HG03378 (cell line): Measurements from ENCODE around the gene C4orf33.
"Not testable (repeated sequence)": the region's sequence is repeated elsewhere in the genome, so short reads cannot be mapped to it uniquely, and the experiment has no call there.

Source experiments
- ATAC-seq: cut with Tn5 transposase; IDR thresholded peaks from one replicate; pipeline ENCODE4 v1.9.1; 2021; ENCODE audit warnings: mild to moderate bottlenecking, moderate library complexity; ENCODE audit not compliant: unreplicated experiment

Gene C4orf33

DNA sequence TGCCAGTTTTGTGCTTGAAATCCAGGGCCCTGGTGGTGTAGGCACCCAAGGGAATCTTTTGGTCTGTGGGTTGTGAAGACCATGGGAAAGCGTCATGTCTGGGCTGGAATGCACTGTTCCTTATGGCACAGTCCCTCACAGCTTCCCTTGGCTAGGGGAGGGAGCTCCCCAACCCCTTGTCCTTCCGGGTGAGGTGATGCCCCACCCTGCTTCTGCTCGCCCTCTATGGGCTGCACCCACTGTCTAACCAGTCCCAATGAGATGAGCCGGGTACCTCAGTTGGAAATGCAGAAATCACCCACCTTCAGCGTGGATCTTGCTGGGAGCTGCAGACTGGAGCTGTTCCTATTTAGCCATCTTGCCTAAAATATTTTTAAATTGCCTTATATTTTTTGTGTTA lies 30.7 kb downstream of the C4orf33 start:
- not testable (repeated sequence) for ATAC-seq

DNA sequence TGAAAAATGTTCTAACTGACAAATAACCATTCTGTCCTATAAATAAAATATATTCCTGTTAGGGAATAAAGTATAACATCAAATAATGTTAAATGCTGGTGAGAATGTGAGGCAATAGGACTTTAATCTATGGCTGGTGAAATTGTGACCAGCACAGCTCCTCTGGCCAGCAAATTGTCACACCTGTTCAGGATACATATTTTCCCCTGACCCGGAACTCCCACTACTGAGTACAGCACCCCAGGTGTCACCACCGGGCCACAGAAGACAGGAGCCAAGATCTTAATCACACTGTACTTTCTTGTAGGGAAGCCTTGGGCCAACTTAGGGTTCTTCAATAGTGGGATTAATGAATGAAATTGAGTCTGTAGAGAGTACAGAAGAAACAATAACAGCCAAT lies 33.2 kb downstream of the C4orf33 start:
- no peak for ATAC-seq

DNA sequence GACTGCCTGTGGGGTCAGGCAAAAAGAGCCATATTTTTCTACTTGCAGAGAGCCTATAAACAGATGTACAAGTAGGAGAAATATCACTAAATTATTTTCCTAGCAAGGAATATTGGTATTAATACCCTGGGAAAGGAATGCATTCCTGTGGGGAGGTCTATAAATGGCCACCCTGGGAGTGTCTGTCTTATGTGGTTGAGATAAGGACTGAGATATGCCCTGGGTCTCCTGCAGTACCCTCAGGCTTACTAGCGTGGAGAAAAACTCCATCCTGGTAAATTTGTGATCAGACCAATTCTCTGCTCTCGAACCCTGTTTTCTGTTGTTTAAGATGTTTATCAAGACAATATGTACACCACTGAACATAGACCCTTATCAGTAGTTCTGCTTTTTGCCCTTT lies 35.4 kb downstream of the C4orf33 start:
- no peak for ATAC-seq

DNA sequence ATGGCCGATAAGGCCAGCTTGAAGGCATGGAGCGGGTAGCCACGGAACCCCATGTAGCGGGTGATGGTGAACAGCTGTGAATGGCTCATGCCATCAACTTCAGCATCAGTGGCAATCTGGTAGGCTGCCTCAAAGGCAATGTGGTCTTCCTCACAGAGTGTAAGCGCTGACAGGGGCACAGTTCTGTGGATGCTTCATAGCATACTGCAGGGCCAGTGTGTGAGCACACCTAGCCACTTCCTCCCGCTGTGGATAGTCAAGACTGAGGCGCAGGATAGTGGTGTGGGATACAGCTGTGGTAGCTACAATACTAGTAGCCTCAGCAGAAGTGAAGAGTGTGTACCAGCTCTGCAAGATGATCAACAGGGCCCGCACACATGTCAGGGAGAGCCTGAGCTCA lies 40.5 kb downstream of the C4orf33 start:
- no peak for ATAC-seq

DNA sequence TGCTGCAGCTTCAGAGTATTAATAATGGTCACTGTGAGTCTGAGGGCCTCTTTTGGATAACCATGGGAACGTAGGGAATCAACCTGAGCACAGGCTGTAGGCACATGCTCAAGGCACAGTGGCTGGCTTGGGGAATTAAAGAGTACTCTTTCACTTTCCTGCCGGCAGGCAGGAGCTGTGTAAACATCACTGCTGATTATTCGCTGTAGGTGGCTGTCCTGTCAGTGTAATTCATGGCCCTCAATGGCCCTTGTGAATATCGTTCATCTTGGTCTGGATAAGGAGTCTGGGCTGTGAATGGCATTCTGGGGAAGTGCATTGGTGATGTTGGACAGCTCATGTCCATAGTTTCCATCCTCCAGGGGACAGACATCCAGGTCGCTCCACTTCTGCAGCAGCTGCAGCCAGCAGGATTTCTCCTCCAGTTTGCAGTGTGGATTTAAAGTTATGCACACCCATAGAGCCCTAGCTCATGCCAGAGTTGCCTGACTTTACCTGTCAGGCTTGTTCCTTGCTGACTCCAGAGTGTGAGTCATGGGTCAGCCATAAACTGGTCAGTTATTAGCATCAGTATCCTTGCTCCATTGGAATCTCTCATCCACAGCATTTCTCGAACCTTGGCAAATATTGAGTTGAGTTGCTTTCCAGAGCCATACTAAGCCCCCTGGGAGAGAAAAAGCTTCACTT lies 43.0 kb downstream of the C4orf33 start:
- ATAC-seq = no peak

DNA sequence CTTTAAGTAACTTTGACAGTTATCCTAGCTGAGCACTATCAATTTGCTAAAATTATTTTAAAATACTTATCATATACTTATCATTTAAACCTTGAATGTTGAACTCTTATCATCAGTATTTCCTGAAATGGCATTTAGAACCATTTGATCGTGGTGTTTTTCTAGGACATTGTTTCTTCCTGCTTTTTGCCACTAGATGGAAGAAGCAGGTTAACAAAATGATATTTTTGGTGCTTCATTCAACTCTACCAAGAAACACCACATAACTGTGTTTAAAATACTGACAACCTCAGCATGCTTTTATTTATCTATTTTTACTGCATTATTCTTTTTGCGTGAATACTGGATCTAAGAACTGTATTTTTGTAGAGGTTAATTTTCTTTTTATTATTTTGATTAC lies 44.6 kb downstream of the C4orf33 start:
- ATAC-seq = no peak

DNA sequence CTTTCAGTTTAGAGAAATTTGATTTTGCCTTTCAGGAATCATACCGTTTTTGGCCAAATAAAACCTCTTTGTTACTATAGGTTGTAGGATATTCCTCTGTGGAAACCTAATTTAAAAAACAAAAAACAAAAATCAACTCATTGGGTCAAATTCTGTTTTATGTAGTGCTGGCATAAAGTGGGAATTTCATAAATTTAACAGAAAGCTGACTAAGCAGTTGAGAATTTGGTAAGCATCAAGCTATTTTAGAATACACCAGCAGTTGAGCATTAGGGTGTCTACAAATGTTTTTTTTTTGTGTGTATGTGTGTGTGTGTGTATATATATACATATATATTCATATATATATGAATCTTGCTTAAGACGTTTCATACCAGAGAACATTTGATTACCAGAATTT lies 47.4 kb downstream of the C4orf33 start:
- ATAC-seq = no peak

DNA sequence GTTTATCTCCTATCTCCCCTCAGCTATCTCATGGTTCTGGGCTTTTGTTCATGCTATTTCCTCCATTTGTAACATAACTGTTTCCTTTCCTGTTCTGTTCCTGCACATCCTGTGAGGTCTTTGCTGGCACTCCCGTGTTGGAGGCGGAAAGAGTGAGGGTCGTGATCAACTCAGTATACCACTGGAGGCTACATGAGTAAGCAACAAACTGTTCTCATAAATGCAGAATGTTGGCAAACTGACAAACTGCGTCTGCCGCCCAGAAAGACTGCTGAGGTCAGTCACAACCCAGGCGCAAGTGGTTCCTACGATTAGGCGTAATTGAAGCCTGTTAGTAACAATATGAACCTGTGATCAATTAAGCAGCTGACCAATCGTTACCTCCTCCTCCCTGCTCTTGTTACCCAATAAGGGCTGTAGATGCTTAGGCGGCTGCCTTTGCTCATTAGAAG lies 48.8 kb downstream of the C4orf33 start:
- no peak for ATAC-seq

DNA sequence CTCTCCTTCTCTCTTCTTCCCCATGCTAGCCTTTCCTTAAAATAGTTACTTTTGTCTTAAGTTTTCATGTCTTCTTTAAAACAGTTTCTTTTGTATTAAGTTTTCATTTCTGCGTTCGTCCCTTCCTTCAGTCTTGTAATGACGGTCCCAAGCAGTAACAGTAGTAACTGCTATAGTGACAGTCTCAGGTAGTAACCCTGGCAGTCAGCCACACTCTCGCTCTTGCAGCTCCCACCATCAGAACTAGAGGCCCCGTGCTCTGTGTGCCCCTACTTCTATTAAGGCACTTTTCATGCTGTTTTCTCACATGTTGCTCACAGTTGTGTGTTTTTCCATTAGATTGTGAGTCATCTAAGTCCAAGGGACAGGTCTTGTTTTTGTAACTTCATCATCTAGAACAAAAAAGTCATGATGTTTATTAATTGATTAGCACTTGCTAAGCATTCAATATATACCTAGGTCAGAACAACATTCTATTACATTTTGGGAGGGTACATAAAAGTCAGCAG lies 49.3 kb downstream of the C4orf33 start:
- ATAC-seq = no peak

DNA sequence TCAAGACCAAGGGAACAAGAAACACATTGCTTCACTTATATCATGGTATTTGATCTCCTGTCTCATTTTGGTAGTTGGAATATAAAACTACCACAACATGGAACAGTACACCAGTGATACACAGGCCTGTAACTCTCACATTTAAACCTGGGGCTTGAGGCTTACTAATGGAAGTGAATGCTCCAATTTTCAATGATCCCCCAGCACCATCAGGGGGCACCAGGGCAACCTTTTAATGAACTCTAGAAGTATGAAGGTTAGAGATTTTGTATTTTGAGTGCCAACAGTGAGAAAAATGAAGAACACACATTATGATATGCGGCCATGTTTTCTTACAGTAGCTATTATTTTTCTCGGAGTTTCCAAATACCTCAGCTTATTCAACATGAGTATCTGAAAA lies 50.7 kb downstream of the C4orf33 start:
- no peak for ATAC-seq

DNA sequence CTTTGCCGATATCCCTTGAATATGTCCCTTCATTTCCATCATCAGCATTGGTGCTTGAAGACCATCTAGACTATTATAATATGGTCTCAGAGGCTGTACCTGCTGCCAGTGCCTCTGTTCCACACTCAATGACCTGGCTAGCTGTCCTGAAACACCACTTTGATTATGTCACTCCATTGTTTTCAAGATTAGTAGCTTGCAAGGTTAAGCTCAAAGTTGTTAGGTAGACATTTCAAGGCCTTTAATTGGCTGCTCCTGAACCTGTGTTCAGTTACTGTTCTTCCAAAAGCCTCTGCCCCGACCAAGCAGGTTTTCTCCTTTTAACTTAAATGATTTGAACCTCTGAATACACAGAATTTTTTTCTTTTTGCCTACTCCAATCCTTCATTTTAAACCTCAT lies 52.9 kb downstream of the C4orf33 start:
- no peak for ATAC-seq

DNA sequence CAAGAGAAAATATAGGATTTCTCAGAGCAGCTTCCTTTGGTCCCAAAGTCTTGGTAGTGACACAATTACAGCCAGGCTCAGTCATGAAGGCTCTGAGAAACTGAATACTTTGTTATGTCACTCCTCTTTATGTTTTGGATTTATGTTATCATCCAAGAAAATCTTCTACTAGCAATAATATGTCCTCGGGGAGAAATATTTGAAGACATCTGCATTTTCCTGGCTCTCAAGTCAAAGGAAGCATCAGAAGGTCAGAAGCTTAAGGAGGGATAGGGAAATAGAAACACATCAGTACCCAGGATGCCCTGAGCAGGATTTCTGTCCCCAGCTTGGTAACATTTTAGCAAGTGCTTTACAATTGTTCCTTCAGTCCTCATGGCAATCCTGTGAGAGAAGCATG lies 54.0 kb downstream of the C4orf33 start:
- ATAC-seq = no peak

DNA sequence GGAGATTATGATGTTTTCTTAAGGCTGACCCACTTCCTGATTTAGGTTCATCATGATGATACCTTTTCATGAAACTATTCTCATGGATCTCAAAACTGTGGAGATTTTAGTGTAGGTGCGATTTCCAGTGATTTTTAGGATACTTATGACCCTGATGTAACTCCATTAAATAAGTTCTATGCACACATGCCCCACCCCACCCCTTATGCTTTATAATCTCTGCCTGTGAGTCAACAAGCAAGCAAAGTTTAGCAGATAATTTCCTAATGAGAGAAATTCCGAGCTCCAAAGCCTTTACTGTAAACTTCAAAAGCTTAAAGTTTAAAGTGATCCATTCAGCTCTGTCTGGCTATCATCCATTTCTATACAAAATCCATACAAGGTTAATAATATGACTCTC lies 56.4 kb downstream of the C4orf33 start:
- ATAC-seq = no peak

DNA sequence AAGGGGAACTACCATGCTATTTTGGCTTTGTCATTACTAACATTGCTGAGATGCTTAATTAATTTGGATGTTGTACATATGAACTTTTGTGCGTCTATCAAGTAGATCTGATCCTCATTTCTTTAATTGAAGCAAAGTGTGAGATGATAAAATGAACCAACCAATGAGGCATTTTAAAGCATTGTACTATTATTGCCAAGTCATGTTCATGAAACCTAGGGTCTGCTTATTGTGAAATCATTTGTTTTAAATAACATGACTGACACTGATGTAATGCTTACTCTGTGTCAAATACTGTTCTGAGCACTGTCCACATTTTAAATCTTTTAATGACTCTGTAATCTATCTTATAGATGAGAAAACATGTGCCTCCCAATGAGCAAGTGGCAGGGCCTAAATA lies 57.7 kb downstream of the C4orf33 start:
- ATAC-seq = no peak

DNA sequence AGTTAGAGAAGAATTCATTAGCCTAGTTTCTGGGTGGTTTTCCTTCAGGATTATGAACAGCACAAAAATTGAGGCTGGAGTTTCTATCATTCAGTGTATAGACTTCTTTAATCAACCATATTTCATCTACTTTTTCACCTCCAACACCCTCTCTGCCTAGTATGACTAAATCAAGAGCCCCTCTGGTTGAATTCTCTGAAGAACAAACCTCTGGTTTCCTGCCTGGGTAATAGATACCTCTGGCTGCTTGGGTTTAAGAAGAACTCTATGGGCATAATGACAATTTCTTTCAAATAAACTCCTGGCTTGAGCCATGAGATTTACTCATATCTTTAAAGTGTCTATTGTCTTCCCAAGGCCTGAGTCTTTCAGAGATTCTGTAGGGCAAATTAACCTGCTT lies 66.5 kb downstream of the C4orf33 start:
- ATAC-seq = no peak

DNA sequence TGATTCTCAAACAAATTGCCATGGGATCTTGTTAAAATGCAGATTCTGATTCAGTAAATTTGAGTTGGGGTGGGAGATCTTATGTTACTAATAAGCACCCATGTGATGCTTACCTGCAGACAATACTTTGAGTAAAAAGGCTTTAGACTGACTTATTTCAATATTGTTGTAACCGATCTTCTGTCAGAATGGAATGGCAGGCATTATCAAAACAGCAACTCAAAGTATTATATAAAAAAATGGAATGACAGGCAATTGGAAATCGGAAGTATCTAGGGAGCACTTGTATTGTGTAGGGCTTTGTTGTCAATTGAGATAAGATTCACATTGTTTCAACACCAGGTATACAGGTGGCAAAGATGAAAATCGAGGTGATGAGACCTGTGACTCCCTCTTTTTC lies 67.5 kb downstream of the C4orf33 start:
- no peak for ATAC-seq

DNA sequence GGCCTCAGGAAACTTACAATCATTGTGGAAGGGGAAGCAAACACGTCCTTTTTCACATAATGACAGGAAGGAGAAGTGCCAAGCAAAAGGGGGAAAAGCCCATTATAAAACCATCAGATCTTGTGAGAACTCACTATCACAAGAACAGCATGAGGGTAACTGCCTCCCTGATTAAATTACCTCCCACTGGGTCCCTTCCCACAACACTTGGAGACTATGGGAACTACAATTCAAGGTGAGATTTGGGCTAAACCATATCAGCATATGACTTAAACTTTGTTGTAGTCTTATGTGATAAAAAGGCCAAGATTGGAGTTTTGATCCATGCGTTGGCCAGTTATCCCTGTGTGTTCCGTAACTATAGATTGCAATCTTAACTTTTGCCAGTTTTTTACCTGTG lies 68.3 kb downstream of the C4orf33 start:
- ATAC-seq = no peak
